ENCODE measurements around the gene DNAJB1. TPM values are rescaled to one million over a fixed set of nuclear protein-coding genes. Genes with fewer than 3 reads are reported as not detected.

The DNAJB1 gene
- total and polyA plus RNA-seq, 2 of the 4 experiments (the other 2 are of a cell fraction), result 88.2 to 95.4 TPM

DNA sequence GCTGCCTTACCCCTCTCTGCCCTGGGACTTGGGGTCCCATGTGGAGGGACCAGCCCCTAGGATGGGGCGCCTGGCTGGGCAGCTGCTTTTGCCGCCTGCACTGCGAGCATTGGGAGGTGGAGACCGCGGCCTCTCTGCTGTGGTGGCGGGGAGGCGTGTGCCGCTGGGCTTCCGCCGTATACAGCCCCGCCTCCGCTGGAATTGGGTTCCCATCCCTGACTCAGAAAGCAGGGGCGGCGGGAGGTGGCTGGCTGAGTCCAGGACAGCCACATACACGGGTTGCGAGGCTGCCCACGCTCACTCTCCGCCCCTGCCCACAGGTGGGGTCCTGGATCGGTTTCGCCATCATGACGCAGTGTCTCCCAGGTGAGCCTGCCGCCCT is 47.1 kb upstream of the DNAJB1 start:
- Histone ChIP-seq H3K56ac (ENCODE audit: extremely low read depth, insufficient read depth, low read length) (no peak overlapping the region), H2BK5ac (ENCODE audit: low read depth, low read length, poor library complexity, severe bottlenecking) (no peak overlapping the region), H3K4me3 (ENCODE audit: insufficient read depth, low read depth, low read length) (no peak overlapping the region), H2AK9ac (replicated peaks; ENCODE audit: low read depth, low read length, poor library complexity) (no peak overlapping the region), H3K4me2 (ENCODE audit: low read depth, low read length) (no peak overlapping the region), H4K20me1 (ENCODE audit: insufficient read depth, low read length) (0 out of 2 replicates have a peak, but pooled peaks cover 4% of the 10 kb centered on the region), H3K4ac (ENCODE audit: low read depth, low read length) (no peak overlapping the region), H3K27ac (ENCODE audit: insufficient read depth, low read length) (no peak overlapping the region), H2BK120ac (ENCODE audit: low read depth, low read length) (no peak overlapping the region), H4K91ac (ENCODE audit: insufficient read depth, low read depth, low read length) (no peak overlapping the region), H3K9me1 (ENCODE audit: insufficient read depth, low read length) (0 out of 2 replicates have a peak, but pooled peaks cover 5% of the 10 kb centered on the region), H3K4me1 (ENCODE audit: control insufficient read depth, insufficient read depth, low read length) (peaks cover 5% of the 10 kb centered on the region; the same call in 1 of the 2 replicates), H3K36me3 (ENCODE audit: control insufficient read depth, insufficient read depth, low read length) (peaks cover 17% of the 10 kb centered on the region), H3K14ac (replicated peaks; ENCODE audit: low read depth, low read length) (no peak overlapping the region), H3K9ac (ENCODE audit: low read depth, low read length) (no peak overlapping the region), H3K18ac (ENCODE audit: low read depth, low read length) (no peak overlapping the region), H2BK20ac (ENCODE audit: low read depth, low read length) (no peak overlapping the region), H2AFZ (replicated peaks; ENCODE audit: low read length, poor library complexity) (peak overlapping the region; percentile 32), H3K27me3 (ENCODE audit: control insufficient read depth, insufficient read depth, low read length) (no peaks in the 10 kb centered on the region), H3K79me1 (ENCODE audit: low read depth in 1 of 2, low read length in 2 of 2) (peaks cover 15 to 29% of the 10 kb centered on the region in 2 experiments), H4K8ac (ENCODE audit: low read depth in 2 of 2, low read length in 2 of 2) (no peak overlapping the region), H4K5ac (ENCODE audit: low read depth, low read length) (no peak overlapping the region), H3K23ac (ENCODE audit: low read depth, low read length) (no peak overlapping the region), H2AK5ac (ENCODE audit: low read depth, low read length) (no peak overlapping the region), H3K9me3 (ENCODE audit: control insufficient read depth, insufficient read depth, low read length) (no peaks in the 10 kb centered on the region), H2BK15ac (ENCODE audit: low read depth, low read length) (no peak overlapping the region)
- TF ChIP-seq RFX5 (IDR thresholded peaks at IDR 0.05; ENCODE audit: low read depth, low read length), result no peak
- no peak for TF ChIP-seq MAZ (IDR thresholded peaks at IDR 0.05; ENCODE audit: borderline replicate concordance, low read depth, low read length)
- no peak for TF ChIP-seq POLR2A (IDR thresholded peaks at IDR 0.05; ENCODE audit: low read depth, low read length)
- no peak for TF ChIP-seq RCOR1 (IDR thresholded peaks at IDR 0.05; ENCODE audit: insufficient replicate concordance, low read length)
- TF ChIP-seq, protein P1, sequence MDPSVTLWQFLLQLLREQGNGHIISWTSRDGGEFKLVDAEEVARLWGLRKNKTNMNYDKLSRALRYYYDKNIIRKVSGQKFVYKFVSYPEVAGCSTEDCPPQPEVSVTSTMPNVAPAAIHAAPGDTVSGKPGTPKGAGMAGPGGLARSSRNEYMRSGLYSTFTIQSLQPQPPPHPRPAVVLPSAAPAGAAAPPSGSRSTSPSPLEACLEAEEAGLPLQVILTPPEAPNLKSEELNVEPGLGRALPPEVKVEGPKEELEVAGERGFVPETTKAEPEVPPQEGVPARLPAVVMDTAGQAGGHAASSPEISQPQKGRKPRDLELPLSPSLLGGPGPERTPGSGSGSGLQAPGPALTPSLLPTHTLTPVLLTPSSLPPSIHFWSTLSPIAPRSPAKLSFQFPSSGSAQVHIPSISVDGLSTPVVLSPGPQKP (IDR thresholded peaks at IDR 0.05; ENCODE audit: borderline replicate concordance, low read depth, low read length), result no peak
- no peak for TF ChIP-seq RAD21 (IDR thresholded peaks at IDR 0.05; ENCODE audit: low read length)
- no peak for TF ChIP-seq CEBPB (IDR thresholded peaks at IDR 0.05; ENCODE audit: low read depth, low read length)
- TF ChIP-seq, protein P2, sequence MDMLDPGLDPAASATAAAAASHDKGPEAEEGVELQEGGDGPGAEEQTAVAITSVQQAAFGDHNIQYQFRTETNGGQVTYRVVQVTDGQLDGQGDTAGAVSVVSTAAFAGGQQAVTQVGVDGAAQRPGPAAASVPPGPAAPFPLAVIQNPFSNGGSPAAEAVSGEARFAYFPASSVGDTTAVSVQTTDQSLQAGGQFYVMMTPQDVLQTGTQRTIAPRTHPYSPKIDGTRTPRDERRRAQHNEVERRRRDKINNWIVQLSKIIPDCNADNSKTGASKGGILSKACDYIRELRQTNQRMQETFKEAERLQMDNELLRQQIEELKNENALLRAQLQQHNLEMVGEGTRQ (IDR thresholded peaks at IDR 0.05; ENCODE audit: low read depth, low read length), result no peak
- TF ChIP-seq, protein P3, sequence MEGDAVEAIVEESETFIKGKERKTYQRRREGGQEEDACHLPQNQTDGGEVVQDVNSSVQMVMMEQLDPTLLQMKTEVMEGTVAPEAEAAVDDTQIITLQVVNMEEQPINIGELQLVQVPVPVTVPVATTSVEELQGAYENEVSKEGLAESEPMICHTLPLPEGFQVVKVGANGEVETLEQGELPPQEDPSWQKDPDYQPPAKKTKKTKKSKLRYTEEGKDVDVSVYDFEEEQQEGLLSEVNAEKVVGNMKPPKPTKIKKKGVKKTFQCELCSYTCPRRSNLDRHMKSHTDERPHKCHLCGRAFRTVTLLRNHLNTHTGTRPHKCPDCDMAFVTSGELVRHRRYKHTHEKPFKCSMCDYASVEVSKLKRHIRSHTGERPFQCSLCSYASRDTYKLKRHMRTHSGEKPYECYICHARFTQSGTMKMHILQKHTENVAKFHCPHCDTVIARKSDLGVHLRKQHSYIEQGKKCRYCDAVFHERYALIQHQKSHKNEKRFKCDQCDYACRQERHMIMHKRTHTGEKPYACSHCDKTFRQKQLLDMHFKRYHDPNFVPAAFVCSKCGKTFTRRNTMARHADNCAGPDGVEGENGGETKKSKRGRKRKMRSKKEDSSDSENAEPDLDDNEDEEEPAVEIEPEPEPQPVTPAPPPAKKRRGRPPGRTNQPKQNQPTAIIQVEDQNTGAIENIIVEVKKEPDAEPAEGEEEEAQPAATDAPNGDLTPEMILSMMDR (conservative IDR thresholded peaks at IDR 0.05; ENCODE audit: low read depth, low read length), result no peak
- no peak for TF ChIP-seq FOS (IDR thresholded peaks at IDR 0.05; ENCODE audit: low read depth, low read length)
- no peak for TF ChIP-seq CHD1 (IDR thresholded peaks at IDR 0.05; ENCODE audit: low read depth, low read length)
- no peak for TF ChIP-seq MAFK (IDR thresholded peaks at IDR 0.05; ENCODE audit: low read depth, low read length)
- no peak for TF ChIP-seq SMC3 (IDR thresholded peaks at IDR 0.05; ENCODE audit: low read depth, low read length)
- no peak for TF ChIP-seq BHLHE40 (IDR thresholded peaks at IDR 0.05; ENCODE audit: low read depth, low read length)
- no peak for TF ChIP-seq MXI1 (IDR thresholded peaks at IDR 0.05; ENCODE audit: borderline replicate concordance, low read depth, low read length)
- no peak for TF ChIP-seq NFE2L2 (IDR thresholded peaks at IDR 0.05; ENCODE audit: low read depth, low read length)
- in situ Hi-C loops (cut with MboI; ENCODE audit: low sequenced_read_pairs), result loop anchor here (25.0 kb wide), 1 partner anchor 872 kb away; the partner anchor contains the start of gene WIZ
- dilution Hi-C loops (cut with HindIII; ENCODE audit: low sequenced_read_pairs, unreplicated experiment), result no loop called here
- ChIA-PET CTCF (no interaction called here), POLR2A (ENCODE audit: unreplicated experiment) (no interaction called here)
- no peak for DNase-seq
- intact Hi-C loops (cut with micrococcal nuclease), result no loop called here
- 95% methylated on average over 18 of the region's 22 CpGs; no CpG with 5 or more reads in 1 of the 2 experiments for WGBS, 2 experiments (ENCODE audit: extremely low coverage in 2 of 2, insufficient read length in 1 of 2)
- ATAC-seq (ENCODE audit: low read depth), result no peak
- no TSS peak for BruUV-seq (replicated peaks)

Data from IMR-90 (cell line).